Measurements from ENCODE around the gene RGL3. TPM values are rescaled to one million over a fixed set of nuclear protein-coding genes. Genes with fewer than 3 reads are reported as not detected.

RGL3 gene
- total RNA-seq, 1 donor from 2014 or later, result 0.70 TPM

DNA sequence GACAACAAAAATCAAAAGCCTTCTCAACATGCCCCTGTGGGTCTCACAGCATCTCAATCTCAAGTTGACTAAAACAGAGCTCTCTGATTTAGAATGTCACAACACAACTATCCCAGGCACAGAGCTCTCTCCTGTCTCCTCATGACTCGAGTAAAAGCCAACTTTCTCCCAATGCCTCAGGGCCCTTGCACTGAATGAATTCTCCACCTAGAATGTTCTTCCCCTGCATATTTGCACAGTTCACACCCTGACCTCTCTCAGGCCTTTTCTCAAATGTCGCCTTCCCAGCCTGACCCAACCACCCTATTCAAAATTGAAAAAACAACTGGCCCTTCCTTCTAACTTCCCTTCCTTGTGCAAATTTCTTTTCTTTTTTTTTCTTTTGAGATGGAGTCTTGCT, 48.4 kb downstream of the RGL3 start:
- Mint-ChIP-seq H3K4me1 (ENCODE audit: low read depth) (peaks cover 3% of the 10 kb centered on the region), H3K36me3 (ENCODE audit: low read depth) (no peaks in the 10 kb centered on the region), H3K27ac (ENCODE audit: unreplicated experiment) (no peak overlapping the region), H3K4me3 (ENCODE audit: unreplicated experiment) (no peak overlapping the region), H3K27me3 (ENCODE audit: low read depth) (no peaks in the 10 kb centered on the region), H3K9me3 (ENCODE audit: low read depth) (no peaks in the 10 kb centered on the region)
- TF ChIP-seq, protein P1, sequence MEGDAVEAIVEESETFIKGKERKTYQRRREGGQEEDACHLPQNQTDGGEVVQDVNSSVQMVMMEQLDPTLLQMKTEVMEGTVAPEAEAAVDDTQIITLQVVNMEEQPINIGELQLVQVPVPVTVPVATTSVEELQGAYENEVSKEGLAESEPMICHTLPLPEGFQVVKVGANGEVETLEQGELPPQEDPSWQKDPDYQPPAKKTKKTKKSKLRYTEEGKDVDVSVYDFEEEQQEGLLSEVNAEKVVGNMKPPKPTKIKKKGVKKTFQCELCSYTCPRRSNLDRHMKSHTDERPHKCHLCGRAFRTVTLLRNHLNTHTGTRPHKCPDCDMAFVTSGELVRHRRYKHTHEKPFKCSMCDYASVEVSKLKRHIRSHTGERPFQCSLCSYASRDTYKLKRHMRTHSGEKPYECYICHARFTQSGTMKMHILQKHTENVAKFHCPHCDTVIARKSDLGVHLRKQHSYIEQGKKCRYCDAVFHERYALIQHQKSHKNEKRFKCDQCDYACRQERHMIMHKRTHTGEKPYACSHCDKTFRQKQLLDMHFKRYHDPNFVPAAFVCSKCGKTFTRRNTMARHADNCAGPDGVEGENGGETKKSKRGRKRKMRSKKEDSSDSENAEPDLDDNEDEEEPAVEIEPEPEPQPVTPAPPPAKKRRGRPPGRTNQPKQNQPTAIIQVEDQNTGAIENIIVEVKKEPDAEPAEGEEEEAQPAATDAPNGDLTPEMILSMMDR (IDR thresholded peaks at IDR 0.05), result no peak
- no peak for DNase-seq (ENCODE audit: low spot score)

DNA sequence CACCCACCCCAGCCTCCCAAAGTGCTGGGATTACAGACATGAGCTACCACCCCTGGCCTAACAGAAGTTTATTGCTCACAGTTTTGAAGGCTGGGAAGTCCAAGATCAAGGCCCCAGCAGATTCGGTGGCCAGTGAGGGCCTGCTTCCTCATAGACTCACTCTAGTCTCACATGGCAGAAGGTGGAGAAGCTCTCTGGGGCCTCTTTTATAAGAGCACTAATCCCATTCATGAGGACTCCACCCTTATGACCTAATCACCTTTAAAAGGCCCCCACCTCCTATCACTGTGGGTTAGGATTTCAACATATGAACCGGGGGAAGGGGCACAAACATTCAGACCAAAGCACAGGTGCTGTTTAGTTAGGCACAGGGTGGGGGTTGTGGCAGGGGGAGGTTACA, 51.6 kb downstream of the RGL3 start:
- Mint-ChIP-seq H3K9me3 (ENCODE audit: low read depth) (no peaks in the 10 kb centered on the region), H3K27ac (ENCODE audit: unreplicated experiment) (no peak overlapping the region), H3K36me3 (ENCODE audit: low read depth) (peaks cover 9% of the 10 kb centered on the region), H3K27me3 (ENCODE audit: low read depth) (no peaks in the 10 kb centered on the region), H3K4me3 (ENCODE audit: unreplicated experiment) (no peak overlapping the region), H3K4me1 (ENCODE audit: low read depth) (no peaks in the 10 kb centered on the region)
- TF ChIP-seq, protein P1 (IDR thresholded peaks at IDR 0.05), result no peak
- DNase-seq (ENCODE audit: low spot score), result no peak

DNA sequence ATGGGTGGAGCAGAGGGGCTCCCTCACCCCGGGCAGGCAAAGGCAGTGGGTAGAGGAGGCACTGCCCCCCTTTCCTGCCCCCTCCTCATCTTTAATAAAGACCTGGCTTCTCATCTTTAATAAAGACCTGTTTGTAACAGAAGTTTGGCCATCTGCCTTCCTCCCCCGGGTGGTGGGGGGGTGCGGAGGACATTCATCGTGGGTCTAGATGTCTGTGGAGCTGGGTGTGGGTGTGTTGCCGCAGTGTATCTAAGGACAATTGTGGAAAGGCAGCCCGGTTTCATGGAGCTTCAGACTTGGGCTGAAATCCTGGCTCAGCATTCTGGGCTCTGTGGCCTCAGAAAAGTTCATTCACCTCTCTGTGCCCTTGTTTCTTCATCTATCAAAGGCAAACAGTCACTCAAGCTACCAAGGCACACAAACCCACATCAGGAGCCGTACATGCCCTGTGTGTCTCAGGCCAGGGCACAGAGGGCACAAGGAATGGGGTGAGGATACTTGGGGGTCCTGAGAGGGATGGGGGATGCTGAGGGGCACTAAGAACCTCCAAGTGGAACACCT, 53.5 kb downstream of the RGL3 start:
- H3K27me3 Mint-ChIP-seq (ENCODE audit: low read depth), result no peaks in the 10 kb centered on the region
- H3K4me3 Mint-ChIP-seq (ENCODE audit: unreplicated experiment), result no peak overlapping the region
- peaks cover 15% of the 10 kb centered on the region for H3K36me3 Mint-ChIP-seq (ENCODE audit: low read depth)
- H3K4me1 Mint-ChIP-seq (ENCODE audit: low read depth), result no peaks in the 10 kb centered on the region
- DNase-seq (ENCODE audit: low spot score), result no peak
- TF ChIP-seq, protein P1 (IDR thresholded peaks at IDR 0.05), result no peak
- no peaks in the 10 kb centered on the region for H3K9me3 Mint-ChIP-seq (ENCODE audit: low read depth)
- H3K27ac Mint-ChIP-seq (ENCODE audit: unreplicated experiment), result no peak overlapping the region

DNA sequence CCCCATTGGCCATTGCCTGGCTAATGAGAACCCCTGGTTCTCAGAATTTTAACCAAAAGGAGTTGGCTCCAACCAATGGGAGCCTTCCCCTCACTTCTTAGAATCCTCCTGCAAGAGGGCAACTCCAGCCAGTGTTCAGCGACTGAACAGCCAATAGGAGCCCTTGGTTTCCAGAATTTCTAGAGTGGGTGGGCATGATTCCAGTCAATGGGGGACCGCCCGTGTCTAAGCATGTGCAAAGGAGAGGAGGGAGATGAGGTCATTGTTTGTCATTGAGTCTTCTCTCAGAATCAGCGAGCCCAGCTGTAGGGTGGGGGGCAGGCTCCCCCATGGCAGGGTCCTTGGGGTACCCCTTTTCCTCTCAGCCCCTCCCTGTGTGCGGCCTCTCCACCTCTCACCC, 54.2 kb downstream of the RGL3 start:
- Mint-ChIP-seq H3K4me1 (ENCODE audit: low read depth) (no peaks in the 10 kb centered on the region), H3K36me3 (ENCODE audit: low read depth) (peaks cover 15% of the 10 kb centered on the region), H3K4me3 (ENCODE audit: unreplicated experiment) (no peak overlapping the region), H3K27me3 (ENCODE audit: low read depth) (no peaks in the 10 kb centered on the region), H3K27ac (ENCODE audit: unreplicated experiment) (no peak overlapping the region), H3K9me3 (ENCODE audit: low read depth) (no peaks in the 10 kb centered on the region)
- DNase-seq (ENCODE audit: low spot score), result no peak
- TF ChIP-seq, protein P1 (IDR thresholded peaks at IDR 0.05), result no peak

DNA sequence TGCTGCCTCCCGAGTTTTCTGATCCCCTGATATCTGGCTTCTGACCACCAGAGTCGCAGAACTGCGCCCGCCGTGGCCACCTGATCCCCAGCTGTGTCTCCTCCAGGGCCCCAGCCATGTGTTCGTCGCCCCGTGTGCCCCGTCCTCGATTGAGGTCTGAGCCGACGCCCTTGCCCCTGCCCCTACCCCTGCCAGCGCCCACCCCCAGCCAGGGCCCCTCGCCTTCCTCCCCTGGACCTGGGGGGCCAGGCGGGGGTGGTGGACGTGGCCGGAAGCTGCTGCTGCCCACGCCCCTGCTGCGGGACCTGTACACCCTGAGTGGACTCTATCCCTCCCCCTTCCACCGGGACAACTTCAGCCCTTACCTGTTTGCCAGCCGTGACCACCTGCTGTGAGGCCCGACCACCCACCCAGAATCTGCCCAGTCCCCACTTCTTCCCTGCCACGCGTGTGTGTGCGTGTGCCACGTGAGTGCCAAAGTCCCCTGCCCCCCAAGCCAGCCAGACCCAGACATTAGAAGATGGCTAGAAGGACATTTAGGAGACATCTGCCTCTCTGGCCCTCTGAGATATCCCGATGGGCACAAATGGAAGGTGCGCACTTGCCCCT, 54.7 kb downstream of the RGL3 start:
- Mint-ChIP-seq H3K36me3 (ENCODE audit: low read depth) (peaks cover 19% of the 10 kb centered on the region), H3K27ac (ENCODE audit: unreplicated experiment) (no peak overlapping the region), H3K9me3 (ENCODE audit: low read depth) (no peaks in the 10 kb centered on the region), H3K4me1 (ENCODE audit: low read depth) (no peaks in the 10 kb centered on the region), H3K4me3 (ENCODE audit: unreplicated experiment) (no peak overlapping the region), H3K27me3 (ENCODE audit: low read depth) (no peaks in the 10 kb centered on the region)
- TF ChIP-seq, protein P1 (IDR thresholded peaks at IDR 0.05), result no peak
- DNase-seq (ENCODE audit: low spot score), result no peak
